ENCODE data around the gene KCTD15. TPM values are rescaled to one million over a fixed set of nuclear protein-coding genes. Genes with fewer than 3 reads are reported as not detected.
A peak's percentile ranks its signal among the peaks of the same experiment; 100 is the strongest.

Gene KCTD15
- total and polyA plus RNA-seq, 12 donors, result 3.4 to 21.7 (median 11.2) TPM

DNA sequence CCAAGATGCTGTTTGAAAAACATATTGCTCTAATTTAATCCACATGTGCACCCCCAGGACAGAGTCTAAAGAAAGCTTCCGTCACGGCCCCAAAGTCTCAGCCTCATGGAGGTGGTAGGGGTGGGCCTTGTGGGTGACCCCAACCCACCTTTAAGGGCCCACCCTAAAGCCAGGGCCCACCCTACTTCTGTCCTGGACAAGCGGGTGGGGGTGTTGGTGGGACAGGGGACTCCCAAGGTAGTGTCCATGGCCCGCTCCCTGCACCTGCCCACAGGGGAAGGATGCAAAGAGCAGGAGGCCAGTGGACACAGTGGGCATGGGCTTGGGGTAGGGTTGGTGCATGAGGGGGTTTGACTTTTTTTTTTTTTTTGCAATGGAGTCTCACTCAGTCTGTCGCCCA lies 66.8 kb downstream of the KCTD15 start:
- no peak overlapping the region for H3K27ac ChIP-seq
- no peaks in the 10 kb centered on the region for H3K9me3 ChIP-seq (replicated peaks in 1 of 3)
- DNase-seq, result peak in 1 of 7 donors; percentile 11
- H3K4me1 ChIP-seq (replicated peaks in 1 of 2), result no peaks in the 10 kb centered on the region
- H3K27me3 ChIP-seq, result no peaks in the 10 kb centered on the region
- WGBS, 4 donors, result 81 to 91% (median 86%) methylated on average over 4 to 5 of the region's 5 CpGs
- intact Hi-C loops (cut with DNase I), result no loop called here
- no peaks in the 10 kb centered on the region for H3K36me3 ChIP-seq (replicated peaks in 1 of 2)
- TF ChIP-seq, protein P1, sequence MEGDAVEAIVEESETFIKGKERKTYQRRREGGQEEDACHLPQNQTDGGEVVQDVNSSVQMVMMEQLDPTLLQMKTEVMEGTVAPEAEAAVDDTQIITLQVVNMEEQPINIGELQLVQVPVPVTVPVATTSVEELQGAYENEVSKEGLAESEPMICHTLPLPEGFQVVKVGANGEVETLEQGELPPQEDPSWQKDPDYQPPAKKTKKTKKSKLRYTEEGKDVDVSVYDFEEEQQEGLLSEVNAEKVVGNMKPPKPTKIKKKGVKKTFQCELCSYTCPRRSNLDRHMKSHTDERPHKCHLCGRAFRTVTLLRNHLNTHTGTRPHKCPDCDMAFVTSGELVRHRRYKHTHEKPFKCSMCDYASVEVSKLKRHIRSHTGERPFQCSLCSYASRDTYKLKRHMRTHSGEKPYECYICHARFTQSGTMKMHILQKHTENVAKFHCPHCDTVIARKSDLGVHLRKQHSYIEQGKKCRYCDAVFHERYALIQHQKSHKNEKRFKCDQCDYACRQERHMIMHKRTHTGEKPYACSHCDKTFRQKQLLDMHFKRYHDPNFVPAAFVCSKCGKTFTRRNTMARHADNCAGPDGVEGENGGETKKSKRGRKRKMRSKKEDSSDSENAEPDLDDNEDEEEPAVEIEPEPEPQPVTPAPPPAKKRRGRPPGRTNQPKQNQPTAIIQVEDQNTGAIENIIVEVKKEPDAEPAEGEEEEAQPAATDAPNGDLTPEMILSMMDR (IDR thresholded peaks at IDR 0.05), result no peak
- TF ChIP-seq POLR2A (IDR thresholded peaks at IDR 0.05), result no peak
- no peak overlapping the region for H3K4me3 ChIP-seq

DNA sequence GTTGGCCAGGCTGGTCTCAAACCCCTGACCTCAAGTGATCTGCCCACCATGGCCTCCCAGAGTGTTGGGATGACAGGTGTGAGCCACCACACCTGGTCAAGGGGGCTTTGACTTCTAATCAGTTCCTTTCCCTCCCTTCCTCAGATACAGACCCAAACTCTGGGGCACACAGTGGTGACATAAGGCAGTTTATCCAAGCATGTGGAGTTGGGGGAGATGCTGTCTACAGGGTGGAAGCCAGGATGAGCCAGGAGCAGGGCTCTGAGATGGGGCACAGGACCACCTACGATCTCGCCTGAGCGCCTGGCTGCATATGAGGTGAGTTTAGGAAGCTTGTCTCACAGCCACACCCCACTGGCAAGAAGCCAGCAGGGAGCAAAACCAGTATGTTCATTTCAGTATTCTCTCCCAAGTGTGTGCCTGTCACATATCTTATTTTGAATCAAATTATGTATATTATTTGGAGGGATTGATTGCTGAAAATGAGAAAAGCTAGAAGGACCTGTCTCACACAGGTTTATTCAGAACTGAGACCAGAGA lies 67.7 kb downstream of the KCTD15 start:
- no peaks in the 10 kb centered on the region for H3K36me3 ChIP-seq (replicated peaks in 1 of 2)
- no peak overlapping the region for H3K4me3 ChIP-seq
- WGBS, 4 donors, result 61 to 93% (median 88%) methylated on average over 3 of the region's 3 CpGs
- no peaks in the 10 kb centered on the region for H3K4me1 ChIP-seq (replicated peaks in 1 of 2)
- no peak overlapping the region for H3K27ac ChIP-seq
- DNase-seq, result peak in 1 of 7 donors; percentile 48
- no peaks in the 10 kb centered on the region for H3K9me3 ChIP-seq (replicated peaks in 1 of 3)
- intact Hi-C loops (cut with DNase I), result no loop called here
- H3K27me3 ChIP-seq, result no peaks in the 10 kb centered on the region
- TF ChIP-seq, protein P1 (IDR thresholded peaks at IDR 0.05), result no peak
- no peak for TF ChIP-seq POLR2A (IDR thresholded peaks at IDR 0.05)

DNA sequence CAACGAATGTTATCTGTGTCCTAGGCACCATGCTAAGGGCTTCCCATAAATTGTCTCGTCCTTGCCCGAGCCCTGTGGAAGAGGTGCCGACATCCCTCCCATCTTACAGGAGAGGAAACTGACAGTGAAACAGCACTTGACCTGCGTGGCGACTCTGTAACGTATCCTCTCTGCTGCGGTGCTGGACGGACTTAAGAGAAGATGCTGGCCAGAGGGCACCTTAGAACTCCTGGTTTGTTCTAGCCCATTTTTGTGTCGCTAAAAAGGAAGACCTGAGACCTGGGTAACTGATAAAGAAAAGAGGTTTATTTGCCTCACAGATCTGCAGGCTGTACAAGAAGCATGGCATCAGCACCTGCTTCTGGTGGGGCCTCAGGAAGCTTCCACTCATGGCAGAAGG lies 68.6 kb downstream of the KCTD15 start:
- no peak overlapping the region for H3K4me3 ChIP-seq
- TF ChIP-seq, protein P1 (IDR thresholded peaks at IDR 0.05), result no peak
- TF ChIP-seq POLR2A (IDR thresholded peaks at IDR 0.05), result no peak
- H3K27me3 ChIP-seq, result no peaks in the 10 kb centered on the region
- intact Hi-C loops (cut with DNase I), result no loop called here
- no peak for DNase-seq
- no peaks in the 10 kb centered on the region for H3K4me1 ChIP-seq (replicated peaks in 1 of 2)
- H3K36me3 ChIP-seq (replicated peaks in 1 of 2), result no peaks in the 10 kb centered on the region
- no peak overlapping the region for H3K27ac ChIP-seq
- H3K9me3 ChIP-seq (replicated peaks in 1 of 3), result no peaks in the 10 kb centered on the region
- WGBS, 4 donors, result 79 to 81% (median 80%) methylated on average over 10 of the region's 10 CpGs

Other genes with a start within 250 kb of the KCTD15 start
- gene CHST8, start 174.9 kb upstream of the KCTD15 start, total RNA-seq, result 1 to 10 TPM in 1 of 9 donors, under 1 TPM in 4, not detected in 4; 0.06 to 1.2 (median 0.54) TPM
- 1 to 10 TPM in 1 of 3 donors, under 1 TPM in 2; 0.24 to 1.9 (median 0.67) TPM for gene CHST8, start 174.9 kb upstream of the KCTD15 start, polyA plus RNA-seq